HepG2 (cell line): Measurements from ENCODE around the gene CXCR5. TPM values are rescaled to one million over a fixed set of nuclear protein-coding genes. Genes with fewer than 3 reads are reported as not detected.

Source experiments
- ATAC-seq: fragments of 200-7000 bp; cut with Tn5 transposase; 3 replicates; pipeline ENCODE4 v1.9.1; 2020; ENCODE audit warnings: mild to moderate bottlenecking, moderate library complexity
- BruUV-seq: library from RNA; stranded (reverse); fragments of 400-500 nt; replicated peaks from 2 replicates; lab custom pipeline; 2021; lab: Mats Ljungman, UMichigan
- CTCF ChIA-PET: fragments of 300-600 bp; formaldehyde crosslinking; extraction: SDS; loops from one replicate; lab custom pipeline; 2021; ENCODE audit warnings: low total read pairs, inconsistent platforms, low intra/inter-chr PET ratio; lab: Yijun Ruan, JAX
- POLR2A ChIA-PET: fragments of 350-600 bp; sonication (Branson Sonifier 250); formaldehyde crosslinking; loops from one replicate; lab custom pipeline; 2020; ENCODE audit warnings: antibody characterized with exemption, inconsistent platforms; lab: Yijun Ruan, JAX
- DNase-seq: peaks from one replicate; pipeline ENCODE4 v3.0.0-alpha.2; 2015; ENCODE audit warnings: low spot score
- FAIRE-seq: peaks from 3 replicates; lab custom pipeline; 2011; peaks lifted over from hg19 to GRCh38; lab: Jason Lieb, UNC
- H2AFZ ChIP-seq: one replicate; pipeline ENCODE4 v1.6.1; 2011; ENCODE audit warnings: low read length, inconsistent platforms
- H3K27ac ChIP-seq: fragments of 300-600 bp; 3 replicates; pipeline ENCODE4 v1.8.0; 2011; ENCODE audit warnings: mixed run types, mild to moderate bottlenecking, mixed read lengths, low read length, inconsistent platforms; ENCODE audit not compliant: insufficient read depth; ENCODE audit errors: extremely low read length
- H3K27me3 ChIP-seq, 2 experiments: fragments of 200-600 bp in 1 of 2; 2 replicates in 1 of 2; 3 replicates in 1 of 2; pipeline versions ENCODE4 v1.6.0 to v1.8.0; 2011; ENCODE audit warnings: low read length in 2 of 2, mild to moderate bottlenecking in 2 of 2, moderate library complexity in 2 of 2, inconsistent platforms in 1 of 2; ENCODE audit not compliant: insufficient read depth in 2 of 2, control insufficient read depth in 1 of 2
- H3K36me3 ChIP-seq, 2 experiments: fragments of 200-600 bp in 1 of 2; replicated peaks in 1 of 2; 2 replicates in 1 of 2; 3 replicates in 1 of 2; pipeline versions ENCODE4 v1.5.1 to v1.8.0; 2011; ENCODE audit warnings: low read length in 2 of 2, inconsistent platforms in 1 of 2; ENCODE audit not compliant: insufficient read depth in 2 of 2, control insufficient read depth in 1 of 2
- H3K4me1 ChIP-seq: 2 replicates; pipeline ENCODE4 v1.5.1; 2012; ENCODE audit warnings: low read length, inconsistent platforms; ENCODE audit not compliant: insufficient read depth
- H3K4me2 ChIP-seq: 2 replicates; pipeline ENCODE4 v1.6.0; 2011; ENCODE audit warnings: low read depth, low read length, inconsistent platforms
- H3K4me3 ChIP-seq, 3 experiments: fragments of 200-600 bp in 1 of 3; sonication (generic), shearing (Covaris generic) in 1 of 3; replicated peaks in 1 of 3; 2 replicates each; pipeline ENCODE4 v1.5.1; 2011 to 2016; ENCODE audit warnings: low read length in 3 of 3, inconsistent platforms in 2 of 3, low read depth in 2 of 3, mild to moderate bottlenecking in 2 of 3, control low read depth in 1 of 3, mixed read lengths in 1 of 3; ENCODE audit not compliant: insufficient read depth in 1 of 3
- H3K79me2 ChIP-seq: one replicate; pipeline ENCODE4 v1.6.1; 2011; ENCODE audit warnings: low read length, inconsistent platforms; ENCODE audit not compliant: insufficient read depth
- H3K9ac ChIP-seq: 2 replicates; pipeline ENCODE4 v1.6.0; 2011; ENCODE audit warnings: mild to moderate bottlenecking, low read depth, low read length, inconsistent platforms; ENCODE audit not compliant: insufficient read depth
- H3K9me3 ChIP-seq: 2 replicates; pipeline ENCODE4 v1.5.1; 2012; ENCODE audit warnings: mild to moderate bottlenecking, low read length
- H4K20me1 ChIP-seq: 2 replicates; pipeline ENCODE4 v1.6.0; 2011; ENCODE audit warnings: inconsistent platforms, mild to moderate bottlenecking, low read length, moderate library complexity; ENCODE audit not compliant: insufficient read depth
- ATF7 ChIP-seq, 2 experiments: fragments of 450-650 bp in 1 of 2; sonication (generic) in 1 of 2; formaldehyde crosslinking in 1 of 2; IDR thresholded peaks; 2 replicates each; pipeline versions ENCODE4 v1.4.0 to v1.6.1; 2016 to 2020; ENCODE audit warnings: antibody characterized with exemption in 1 of 2, mild to moderate bottlenecking in 1 of 2, missing genetic modification reagents in 1 of 2
- BRCA1 ChIP-seq: sonication (generic); formaldehyde crosslinking; IDR thresholded peaks from 2 replicates; pipeline ENCODE4 v1.4.0; 2020; ENCODE audit warnings: missing genetic modification reagents
- FOXP1 ChIP-seq, 2 experiments: fragments of 450-650 bp in 1 of 2; IDR thresholded peaks; 2 replicates each; pipeline ENCODE4 v1.6.1; 2017 to 2018; ENCODE audit warnings: antibody characterized with exemption in 1 of 2
- GATA4 ChIP-seq: sonication (generic); IDR thresholded peaks from 2 replicates; pipeline ENCODE4 v1.6.1; 2016; ENCODE audit warnings: antibody characterized with exemption, low read depth, borderline replicate concordance
- HIC2 ChIP-seq: sonication (generic); formaldehyde crosslinking; IDR thresholded peaks from 2 replicates; pipeline ENCODE4 v1.9.0; 2022; ENCODE audit warnings: low read depth, missing genetic modification reagents
- KMT2A ChIP-seq: sonication (generic); formaldehyde crosslinking; IDR thresholded peaks from 2 replicates; pipeline ENCODE4 v1.4.0; 2020; ENCODE audit warnings: missing genetic modification reagents
- LCORL ChIP-seq, 2 experiments: fragments of 450-650 bp in 1 of 2; sonication (generic) in 1 of 2; formaldehyde crosslinking in 1 of 2; IDR thresholded peaks; 2 replicates each; pipeline versions ENCODE4 v1.5.0 to v1.6.1; 2017 to 2020; ENCODE audit warnings: antibody characterized with exemption in 1 of 2, missing genetic modification reagents in 1 of 2
- NFE2L2 ChIP-seq: fragments of 150-350 bp; IDR thresholded peaks from 2 replicates; pipeline ENCODE4 v1.6.1; 2014; ENCODE audit warnings: low read length
- SALL2 ChIP-seq: sonication (generic); formaldehyde crosslinking; IDR thresholded peaks from 2 replicates; pipeline ENCODE4 v1.8.1; 2023; ENCODE audit warnings: mild to moderate bottlenecking, missing genetic modification reagents, inconsistent platforms
- ZBTB26 ChIP-seq: IDR thresholded peaks from 2 replicates; pipeline ENCODE4 v1.6.1; 2016; ENCODE audit warnings: missing compliant biosample characterization, missing genetic modification reagents, borderline replicate concordance
- ZNF354B ChIP-seq: sonication (generic); formaldehyde crosslinking; IDR thresholded peaks from 2 replicates; pipeline ENCODE4 v1.8.0; 2022; ENCODE audit warnings: mild to moderate bottlenecking, missing genetic modification reagents
- ZNF564 ChIP-seq: sonication (generic); formaldehyde crosslinking; IDR thresholded peaks from 2 replicates; pipeline ENCODE4 v1.8.1; 2023; ENCODE audit warnings: mild to moderate bottlenecking, missing genetic modification reagents
- ZNF687 ChIP-seq: sonication (generic); formaldehyde crosslinking; IDR thresholded peaks from 2 replicates; pipeline ENCODE4 v1.5.1; 2020; ENCODE audit warnings: mild to moderate bottlenecking, missing genetic modification reagents, moderate library complexity
- ZNF839 ChIP-seq: sonication (generic); formaldehyde crosslinking; IDR thresholded peaks from 2 replicates; pipeline ENCODE4 v1.4.0; 2020; ENCODE audit warnings: missing genetic modification reagents, mild to moderate bottlenecking, borderline replicate concordance
- ZNF883 ChIP-seq: sonication (generic); formaldehyde crosslinking; IDR thresholded peaks from 2 replicates; pipeline ENCODE4 v1.5.1; 2020; ENCODE audit warnings: mild to moderate bottlenecking, missing genetic modification reagents; ENCODE audit errors: not compliant biosample characterization
- WGBS: methylation state at CpG from one replicate; pipeline ENCODE4 v1.1.6; 2017; ENCODE audit warnings: low lambda C conversion rate; 5-methylcytosine and 5-hydroxymethylcytosine counted together
- in situ Hi-C: cut with HindIII; loops from 2 replicates; pipeline ENCODE4 v1.10.0; 2017; ENCODE audit warnings: low pct_unique_long_range_greater_than_20kb; ENCODE audit not compliant: extremely low pct_ligation_motif_present
- intact Hi-C: fragments of 100-400 bp; cut with micrococcal nuclease; formaldehyde crosslinking; loops from one replicate; pipeline ENCODE4 v1.10.0; 2022; ENCODE audit not compliant: unreplicated experiment
- polyA plus RNA-seq, 8 experiments: library from polyadenylated mRNA; depleted of rRNA in 3 of 8; stranded (reverse) in 7 of 8; unstranded in 1 of 8; fragments of >200 nt; fragmentation: Illumina TruSeq in 4 of 8; extraction: Trizol in 4 of 8; gene quantifications; 2 replicates each; pipeline versions ENCODE4 v1.2.1 to v1.2.3, GENCODE V29; 2011 to 2016; ENCODE audit warnings: low read depth in 4 of 8, missing spikeins in 1 of 8, mixed read lengths in 1 of 8; ENCODE audit not compliant: insufficient read depth in 1 of 8
- total RNA-seq, 5 experiments: library from RNA; depleted of rRNA; stranded (reverse); fragments of >200 nt; fragmentation: Illumina TruSeq; extraction: Trizol; gene quantifications; 2 replicates each; pipeline ENCODE4 v1.2.3, GENCODE V29; 2016; ENCODE audit warnings: low read depth in 1 of 5

The CXCR5 gene
- total and polyA plus RNA-seq, 2 of the 13 experiments (the other 11 are each of a cell fraction or from before 2014, with no cell fraction given) = not detected

GRCh38 chr11:118911880-118912741 lies 28.4 kb downstream of the CXCR5 start:
- no peaks in the 10 kb centered on the region; a peak in 1 of 5 replicates for H3K27me3 ChIP-seq
- WGBS = 6% methylated on average over 21 of the region's 23 CpGs
- no peak overlapping the region for H2AFZ ChIP-seq
- intact Hi-C loops (loop anchor here (1.0 kb wide), 2 partner anchors 9 to 16 kb away; no protein-coding TSS in a partner anchor), in situ Hi-C loops (no loop called here)
- CTCF ChIA-PET = interaction anchor here (9.1 kb wide), 1 partner anchor 15 kb away, joined by 188 read pairs; the partner anchor contains the start of gene BCL9L
- 0 out of 5 replicates have a peak, but pooled peaks cover 0 to 7% of the 10 kb centered on the region in 2 experiments for H3K36me3 ChIP-seq
- H3K9me3 ChIP-seq = no peaks in the 10 kb centered on the region
- ATAC-seq (peak; percentile 43), DNase-seq (peak; percentile 83), FAIRE-seq (peak; percentile 58)
- no peaks in the 10 kb centered on the region for H4K20me1 ChIP-seq
- H3K4me2 ChIP-seq = peak overlapping the region; percentile 95
- peaks cover 9% of the 10 kb centered on the region for H3K79me2 ChIP-seq
- peak overlapping the region; percentile 62 to 78 (median 62); a peak in 5 of 6 replicates for H3K4me3 ChIP-seq
- POLR2A ChIA-PET = interaction anchor here (0.6 to 3.6 kb wide), 9 partner anchors 21 to 456 kb away, joined by 3 to 35 read pairs (median 3); partner anchors contain the start of genes CENATAC, DDX6, RPS25 and TRAPPC4
- peak overlapping the region; percentile 89 for H3K27ac ChIP-seq
- H3K4me1 ChIP-seq = peaks cover 91% of the 10 kb centered on the region
- TSS peak; percentile 30 for BruUV-seq
- H3K9ac ChIP-seq = peak overlapping the region; percentile 86
- TF ChIP-seq ZNF354B (CRISPR knock-in tag) (no peak), ATF7 (IDR thresholded peaks at IDR 0.05) (no peak), ATF7 (CRISPR knock-in tag; IDR thresholded peaks at IDR 0.05) (peak; percentile 58; the same call in 1 of the 2 replicates), HIC2 (CRISPR knock-in tag) (no peak), NFE2L2 (no peak), ZNF564 (CRISPR knock-in tag) (no peak), ZBTB26 (CRISPR knock-in tag) (no peak), ZNF883 (CRISPR knock-in tag) (no peak), ZNF687 (peak; percentile 75), KMT2A (CRISPR knock-in tag) (no peak), FOXP1 (IDR thresholded peaks at IDR 0.05) (no peak), FOXP1 (CRISPR knock-in tag; IDR thresholded peaks at IDR 0.05) (0 out of 2 replicates have a peak, but pooled peaks have one; percentile 27), SALL2 (no peak), LCORL (IDR thresholded peaks at IDR 0.05) (no peak), LCORL (CRISPR knock-in tag; IDR thresholded peaks at IDR 0.05) (no peak; the same call in 1 of the 2 replicates), ZNF839 (CRISPR knock-in tag) (no peak; the same call in 1 of the 2 replicates), GATA4 (no peak), BRCA1 (CRISPR knock-in tag) (no peak)
